HepG2 (cell line): Measurements from ENCODE around the gene PRSS36. TPM values are rescaled to one million over a fixed set of nuclear protein-coding genes. Genes with fewer than 3 reads are reported as not detected.

ENCODE experiments used
- CBX1 ChIP-seq: IDR thresholded peaks from one replicate; pipeline ENCODE4 v1.6.1; 2016; ENCODE audit warnings: antibody characterized with exemption, low read depth
- CHCHD3 ChIP-seq: sonication (generic); formaldehyde crosslinking; IDR thresholded peaks from 2 replicates; pipeline ENCODE4 v1.8.0; 2022; ENCODE audit warnings: mild to moderate bottlenecking, missing genetic modification reagents, moderate library complexity
- HNRNPUL1 ChIP-seq: fragments of 200-400 bp; formaldehyde crosslinking; IDR thresholded peaks from 2 replicates; pipeline ENCODE4 v1.6.1; 2017; ENCODE audit warnings: low read depth, mild to moderate bottlenecking, low read length, moderate library complexity
- IRF2 ChIP-seq: IDR thresholded peaks from 2 replicates; pipeline ENCODE4 v1.6.1; 2018; ENCODE audit warnings: missing genetic modification reagents, missing compliant biosample characterization
- JUN ChIP-seq: sonication (generic); formaldehyde crosslinking; IDR thresholded peaks from 2 replicates; pipeline ENCODE4 v1.4.0; 2020; ENCODE audit warnings: mild to moderate bottlenecking, missing genetic modification reagents
- MLX ChIP-seq: IDR thresholded peaks from 2 replicates; pipeline ENCODE4 v1.6.1; 2016
- MXI1 ChIP-seq: IDR thresholded peaks from 3 replicates; pipeline ENCODE4 v1.6.1; 2012; ENCODE audit warnings: low read depth, low read length, inconsistent platforms, borderline replicate concordance
- NFE2L2 ChIP-seq: fragments of 150-350 bp; IDR thresholded peaks from 2 replicates; pipeline ENCODE4 v1.6.1; 2014; ENCODE audit warnings: low read length
- NFIB ChIP-seq: sonication (generic); formaldehyde crosslinking; IDR thresholded peaks from 2 replicates; pipeline ENCODE4 v1.9.0; 2021; ENCODE audit warnings: missing genetic modification reagents, mild to moderate bottlenecking, borderline replicate concordance
- PITX1 ChIP-seq: sonication (generic); formaldehyde crosslinking; IDR thresholded peaks from 2 replicates; pipeline ENCODE4 v1.5.1; 2020; ENCODE audit warnings: mild to moderate bottlenecking, missing genetic modification reagents
- RARA ChIP-seq: IDR thresholded peaks from 2 replicates; pipeline ENCODE4 v1.6.1; 2016; ENCODE audit warnings: missing genetic modification reagents, missing compliant biosample characterization
- RNF219 ChIP-seq: sonication (generic); formaldehyde crosslinking; IDR thresholded peaks from 2 replicates; pipeline ENCODE4 v1.5.0; 2020; ENCODE audit warnings: mild to moderate bottlenecking, missing genetic modification reagents
- ZEB1 ChIP-seq: IDR thresholded peaks from 2 replicates; pipeline ENCODE4 v1.6.1; 2012; ENCODE audit warnings: mild to moderate bottlenecking, low read depth, inconsistent platforms; ENCODE audit not compliant: insufficient replicate concordance
- ZMAT3 ChIP-seq: sonication (generic); formaldehyde crosslinking; conservative IDR thresholded peaks from 2 replicates; pipeline ENCODE4 v1.7.0; 2021; ENCODE audit warnings: missing genetic modification reagents
- ZNF256 ChIP-seq: sonication (generic); formaldehyde crosslinking; conservative IDR thresholded peaks from 2 replicates; pipeline ENCODE4 v1.4.0; 2020; ENCODE audit warnings: missing genetic modification reagents
- ZNF317 ChIP-seq: sonication (generic); formaldehyde crosslinking; IDR thresholded peaks from 2 replicates; pipeline ENCODE4 v1.5.0; 2020; ENCODE audit warnings: mild to moderate bottlenecking, missing genetic modification reagents
- ZNF431 ChIP-seq: sonication (generic); formaldehyde crosslinking; IDR thresholded peaks from 2 replicates; pipeline ENCODE4 v1.9.0; 2022; ENCODE audit warnings: missing genetic modification reagents, low read depth, mild to moderate bottlenecking, borderline replicate concordance
- ZNF432 ChIP-seq: sonication (generic); formaldehyde crosslinking; IDR thresholded peaks from 2 replicates; pipeline ENCODE4 v1.5.0; 2020; ENCODE audit warnings: missing genetic modification reagents, mild to moderate bottlenecking, borderline replicate concordance
- ZNF569 ChIP-seq: sonication (generic); formaldehyde crosslinking; IDR thresholded peaks from 2 replicates; pipeline ENCODE4 v1.5.0; 2020; ENCODE audit warnings: mild to moderate bottlenecking, missing genetic modification reagents, moderate library complexity, borderline replicate concordance
- ZNF598 ChIP-seq: sonication (generic); formaldehyde crosslinking; IDR thresholded peaks from 2 replicates; pipeline ENCODE4 v1.5.1; 2020; ENCODE audit warnings: mild to moderate bottlenecking, missing genetic modification reagents, borderline replicate concordance
- ZNF710 ChIP-seq: sonication (generic); formaldehyde crosslinking; IDR thresholded peaks from 2 replicates; pipeline ENCODE4 v1.5.0; 2020; ENCODE audit warnings: mild to moderate bottlenecking, missing genetic modification reagents, borderline replicate concordance
- ZNF747 ChIP-seq: sonication (generic); formaldehyde crosslinking; IDR thresholded peaks from 2 replicates; pipeline ENCODE4 v1.8.1; 2023; ENCODE audit warnings: missing genetic modification reagents, mild to moderate bottlenecking, borderline replicate concordance
- ZSCAN12 ChIP-seq: sonication (generic); formaldehyde crosslinking; IDR thresholded peaks from 2 replicates; pipeline ENCODE4 v1.9.0; 2021; ENCODE audit warnings: mild to moderate bottlenecking, missing genetic modification reagents
- polyA plus RNA-seq, 8 experiments: library from polyadenylated mRNA; depleted of rRNA in 3 of 8; stranded (reverse) in 7 of 8; unstranded in 1 of 8; fragments of >200 nt; fragmentation: Illumina TruSeq in 4 of 8; extraction: Trizol in 4 of 8; gene quantifications; 2 replicates each; pipeline versions ENCODE4 v1.2.1 to v1.2.3, GENCODE V29; 2011 to 2016; ENCODE audit warnings: low read depth in 4 of 8, missing spikeins in 1 of 8, mixed read lengths in 1 of 8; ENCODE audit not compliant: insufficient read depth in 1 of 8
- total RNA-seq, 5 experiments: library from RNA; depleted of rRNA; stranded (reverse); fragments of >200 nt; fragmentation: Illumina TruSeq; extraction: Trizol; gene quantifications; 2 replicates each; pipeline ENCODE4 v1.2.3, GENCODE V29; 2016; ENCODE audit warnings: low read depth in 1 of 5
- TF ChIP-seq, protein P1 (sequence below): sonication (generic); formaldehyde crosslinking; IDR thresholded peaks from 2 replicates; pipeline ENCODE4 v1.8.0; 2022; ENCODE audit warnings: mild to moderate bottlenecking, missing genetic modification reagents, borderline replicate concordance

Gene PRSS36
- total and polyA plus RNA-seq, 2 of the 13 experiments (the other 11 are each of a cell fraction or from before 2014, with no cell fraction given): 1.5 to 2.1 TPM

- TF ChIP-seq ZNF710 (CRISPR knock-in tag) (peak; percentile 66; the same call in 1 of the 2 replicates), RNF219 (CRISPR knock-in tag) (no peak), CHCHD3 (no peak; the same call in 1 of the 2 replicates), ZNF432 (CRISPR knock-in tag) (no peak), NFIB (CRISPR knock-in tag) (no peak), NFE2L2 (no peak), ZNF598 (no peak), PITX1 (CRISPR knock-in tag) (peak; percentile 82), ZNF317 (CRISPR knock-in tag) (peak; percentile 64), RARA (CRISPR knock-in tag) (peak; percentile 46), ZNF431 (CRISPR knock-in tag) (peak; percentile 82; the same call in 1 of the 2 replicates), JUN (CRISPR knock-in tag) (no peak), ZMAT3 (peak; percentile 74; the same call in 1 of the 2 replicates), CBX1 (peak; percentile 78), ZNF747 (peak; percentile 83), MXI1 (peak; percentile 97; the same call in 1 of the 3 replicates), ZNF569 (CRISPR knock-in tag) (no peak), MLX (CRISPR knock-in tag) (no peak; the same call in 1 of the 2 replicates), ZNF256 (CRISPR knock-in tag) (no peak), HNRNPUL1 (no peak), ZEB1 (no peak), IRF2 (peak; percentile 92), ZSCAN12 (CRISPR knock-in tag) (no peak)
- TF ChIP-seq, protein P1, sequence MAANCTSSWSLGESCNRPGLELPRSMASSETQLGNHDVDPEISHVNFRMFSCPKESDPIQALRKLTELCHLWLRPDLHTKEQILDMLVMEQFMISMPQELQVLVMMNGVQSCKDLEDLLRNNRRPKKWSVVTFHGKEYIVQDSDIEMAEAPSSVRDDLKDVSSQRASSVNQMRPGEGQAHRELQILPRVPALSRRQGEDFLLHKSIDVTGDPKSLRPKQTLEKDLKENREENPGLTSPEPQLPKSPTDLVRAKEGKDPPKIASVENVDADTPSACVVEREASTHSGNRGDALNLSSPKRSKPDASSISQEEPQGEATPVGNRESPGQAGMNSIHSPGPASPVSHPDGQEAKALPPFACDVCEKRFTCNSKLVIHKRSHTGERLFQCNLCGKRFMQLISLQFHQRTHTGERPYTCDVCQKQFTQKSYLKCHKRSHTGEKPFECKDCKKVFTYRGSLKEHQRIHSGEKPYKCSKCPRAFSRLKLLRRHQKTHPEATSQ: no peak; the same call in 1 of the 2 replicates
These were observed 7.5 kb downstream of the PRSS36 start (continued) for GRCh38 chr16:31142109-31143010.
